IgD-negative memory B cell (primary cell): ENCODE measurements around the gene RSL24D1. TPM values are rescaled to one million over a fixed set of nuclear protein-coding genes. Genes with fewer than 3 reads are reported as not detected.
"Not testable (repeated sequence)": the region's sequence is repeated elsewhere in the genome, so short reads cannot be mapped to it uniquely, and the experiment has no call there.

ENCODE experiments used
- H3K27ac Mint-ChIP-seq, 3 donors: one replicate each; pipeline ENCODE4 v1.8.0; 2020 to 2022; ENCODE audit warnings: mild to moderate bottlenecking in 3 of 3, mixed read lengths in 3 of 3, moderate library complexity in 1 of 3
- H3K27me3 Mint-ChIP-seq: one replicate; pipeline ENCODE4 v1.8.0; 2021; ENCODE audit warnings: mixed read lengths
- H3K36me3 Mint-ChIP-seq: one replicate; pipeline ENCODE4 v1.8.0; 2020; ENCODE audit warnings: mild to moderate bottlenecking, mixed read lengths
- H3K4me1 Mint-ChIP-seq, 3 donors: one replicate each; pipeline ENCODE4 v1.8.0; 2020 to 2022; ENCODE audit warnings: mixed read lengths in 3 of 3, mild to moderate bottlenecking in 1 of 3
- H3K4me3 Mint-ChIP-seq, 4 donors: one replicate each; pipeline ENCODE4 v1.8.0; 2020 to 2022; ENCODE audit warnings: mild to moderate bottlenecking in 4 of 4, mixed read lengths in 4 of 4, moderate library complexity in 3 of 4
- H3K9me3 Mint-ChIP-seq, 3 donors: one replicate each; pipeline ENCODE4 v1.8.0; 2020 to 2021; ENCODE audit warnings: mixed read lengths in 3 of 3, mild to moderate bottlenecking in 1 of 3
- polyA plus RNA-seq: library from polyadenylated mRNA; unstranded; fragments of 300-500 nt; fragmentation: Illumina TruSeq; gene quantifications from one replicate; pipeline ENCODE4 v1.2.3, GENCODE V29; 2021

The RSL24D1 gene
- polyA plus RNA-seq, 1 donor from 2014 or later, result 93.3 TPM

DNA sequence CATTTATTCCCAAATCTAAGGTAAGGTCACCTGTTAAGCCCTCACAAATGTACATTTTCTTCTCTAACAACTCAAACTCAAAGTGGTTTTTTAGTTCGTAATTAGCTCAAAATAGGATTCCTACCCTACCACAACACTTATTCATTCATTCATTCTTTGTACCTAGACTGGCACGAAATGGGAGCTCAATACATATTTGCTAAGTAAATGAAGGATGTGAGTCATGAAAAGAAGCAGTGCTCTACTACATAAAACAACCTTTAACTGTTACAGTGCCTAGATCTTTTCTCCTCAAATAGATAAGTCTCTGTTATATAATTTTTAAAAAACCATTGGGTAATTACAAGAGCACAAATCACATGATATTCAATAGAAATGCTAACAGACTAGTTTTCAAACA is 13.1 kb downstream of the RSL24D1 start:
- Mint-ChIP-seq H3K36me3 (peaks cover 20% of the 10 kb centered on the region), H3K4me3 (peak overlapping the region in 1 of 4 donors; percentile 43), H3K4me1 (peaks cover 11 to 16% (median 14%) of the 10 kb centered on the region in 3 donors), H3K27ac (no peak overlapping the region), H3K27me3 (no peaks in the 10 kb centered on the region), H3K9me3 (no peaks in the 10 kb centered on the region)

DNA sequence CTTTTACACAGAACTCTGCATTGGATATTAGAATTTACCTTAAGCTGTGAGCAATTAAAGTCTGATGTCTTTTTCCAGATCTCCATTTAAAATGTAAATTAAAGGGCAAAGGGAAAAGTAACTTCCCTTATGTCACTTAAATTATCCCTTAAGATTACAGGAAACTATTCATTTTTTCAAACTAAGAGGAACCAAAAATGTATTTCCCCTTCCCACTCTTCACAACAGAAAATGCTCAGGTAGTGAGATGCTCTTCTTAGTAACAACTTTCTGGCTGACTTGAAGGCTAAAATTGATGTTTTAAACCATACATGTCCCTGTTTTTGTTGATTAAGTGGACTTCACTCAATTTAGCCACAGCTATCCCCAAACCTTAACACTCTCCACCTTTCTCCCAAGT is 17.6 kb downstream of the RSL24D1 start:
- Mint-ChIP-seq H3K4me1 (peaks cover under 1 to 4% (median 2%) of the 10 kb centered on the region in 3 donors), H3K36me3 (peaks cover 22% of the 10 kb centered on the region), H3K27ac (no peak overlapping the region), H3K4me3 (no peak overlapping the region), H3K9me3 (no peaks in the 10 kb centered on the region), H3K27me3 (no peaks in the 10 kb centered on the region)

DNA sequence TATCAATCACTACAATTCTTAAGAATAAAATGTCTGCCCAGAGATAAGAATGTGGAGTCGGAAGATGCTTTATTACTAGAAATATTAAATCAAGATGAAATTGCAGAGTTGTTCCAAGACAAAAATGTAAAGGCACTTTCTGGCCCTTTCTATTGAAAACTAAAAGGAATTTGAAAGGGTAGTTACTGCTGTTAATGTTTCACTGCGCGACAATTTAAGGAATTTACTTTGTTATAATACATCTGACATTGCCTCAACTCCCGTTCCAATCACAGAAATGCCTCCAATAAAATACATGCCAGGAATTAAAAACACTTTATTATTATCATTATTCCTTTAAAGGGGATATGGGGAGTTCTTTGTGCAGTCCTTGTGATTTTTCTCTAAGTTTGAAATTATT is 26.4 kb downstream of the RSL24D1 start:
- Mint-ChIP-seq H3K4me3 (no peak overlapping the region), H3K27me3 (no peaks in the 10 kb centered on the region), H3K9me3 (no peaks in the 10 kb centered on the region), H3K36me3 (peaks cover 5% of the 10 kb centered on the region), H3K4me1 (peaks cover 0 to 1% (median 0%) of the 10 kb centered on the region in 3 donors), H3K27ac (no peak overlapping the region)

DNA sequence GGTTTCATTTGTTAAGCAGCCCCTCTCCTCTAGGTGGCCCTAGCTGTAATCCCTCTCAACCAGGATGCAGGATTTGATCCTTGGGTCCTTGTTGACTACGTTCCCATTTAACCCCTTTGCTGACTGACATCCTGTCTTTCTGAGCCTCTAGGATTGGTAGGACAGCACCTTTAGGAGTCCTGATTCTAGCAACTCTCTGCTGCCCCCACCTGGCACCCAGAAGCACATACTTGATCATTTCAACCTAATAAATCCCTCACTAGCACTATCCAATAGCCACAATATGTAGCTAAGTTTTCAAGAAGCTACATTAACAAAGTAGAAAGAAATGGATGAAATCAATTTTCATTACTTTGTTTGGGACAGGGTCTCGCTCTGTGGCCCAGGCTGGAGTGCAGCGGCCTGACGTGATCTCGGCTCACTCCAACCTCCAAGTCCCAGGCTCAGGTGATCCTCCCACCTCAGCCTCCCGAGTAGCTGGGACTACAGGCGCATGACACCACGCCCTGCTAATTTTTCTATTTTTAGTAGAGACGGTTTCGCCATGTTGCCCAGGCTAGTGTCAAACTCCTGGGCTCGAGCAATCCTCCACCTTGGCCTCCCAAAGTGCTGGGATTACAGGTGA is 28.3 kb downstream of the RSL24D1 start:
- Mint-ChIP-seq H3K4me3 (no peak overlapping the region), H3K27me3 (no peaks in the 10 kb centered on the region), H3K4me1 (peaks cover 0 to 1% (median 0%) of the 10 kb centered on the region in 3 donors), H3K36me3 (no peaks in the 10 kb centered on the region), H3K9me3 (no peaks in the 10 kb centered on the region), H3K27ac (peak overlapping the region in 1 of 3 donors; percentile 81)

DNA sequence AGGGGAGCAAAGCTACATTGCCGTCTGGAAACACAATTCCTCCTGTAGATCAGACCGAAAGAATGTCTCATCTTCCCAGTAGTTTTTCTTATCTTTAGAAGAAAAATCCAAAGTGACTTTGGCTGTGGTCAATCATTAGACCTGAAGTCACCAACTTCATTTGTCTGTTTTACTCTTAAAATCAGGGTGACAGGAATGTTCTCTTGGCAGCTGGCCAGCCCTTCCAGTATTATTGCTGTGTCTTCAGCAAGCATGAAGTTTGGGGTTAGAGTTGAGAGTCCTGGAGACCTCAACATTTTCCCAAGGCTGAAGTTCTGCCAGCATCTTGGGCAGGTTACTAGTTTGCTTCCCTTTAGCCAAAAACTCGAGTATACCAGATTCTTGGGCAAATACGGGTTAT is 32.5 kb downstream of the RSL24D1 start:
- Mint-ChIP-seq H3K4me1 (peaks cover 0 to 1% (median 0%) of the 10 kb centered on the region in 3 donors), H3K27me3 (no peaks in the 10 kb centered on the region), H3K36me3 (peaks cover 2% of the 10 kb centered on the region), H3K27ac (no peak overlapping the region), H3K9me3 (no peaks in the 10 kb centered on the region), H3K4me3 (no peak overlapping the region)

DNA sequence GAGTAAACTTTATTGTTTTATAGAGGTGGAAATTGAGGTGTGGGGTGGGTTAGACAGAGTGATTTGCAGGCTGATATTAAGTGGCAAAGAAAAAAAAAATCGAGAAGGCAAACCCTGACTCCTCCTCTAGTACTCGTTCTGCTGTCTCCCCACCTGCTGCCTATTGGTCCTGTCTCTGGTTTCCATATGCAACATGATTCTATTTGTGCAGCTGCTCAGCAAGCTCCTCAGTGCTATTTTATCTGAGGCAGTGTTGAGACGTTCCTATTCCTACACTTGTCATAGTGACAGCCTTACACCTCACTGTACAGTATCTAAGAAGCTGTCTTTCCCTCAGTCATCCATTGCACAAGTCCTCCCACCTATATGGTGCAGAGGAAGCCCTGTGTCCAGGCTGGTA is 45.1 kb downstream of the RSL24D1 start:
- Mint-ChIP-seq H3K27me3 (no peaks in the 10 kb centered on the region), H3K27ac (no peak overlapping the region), H3K36me3 (peaks cover 2% of the 10 kb centered on the region), H3K4me3 (no peak overlapping the region), H3K9me3 (peaks cover 0 to 2% (median 0%) of the 10 kb centered on the region in 3 donors), H3K4me1 (no peaks in the 10 kb centered on the region)

DNA sequence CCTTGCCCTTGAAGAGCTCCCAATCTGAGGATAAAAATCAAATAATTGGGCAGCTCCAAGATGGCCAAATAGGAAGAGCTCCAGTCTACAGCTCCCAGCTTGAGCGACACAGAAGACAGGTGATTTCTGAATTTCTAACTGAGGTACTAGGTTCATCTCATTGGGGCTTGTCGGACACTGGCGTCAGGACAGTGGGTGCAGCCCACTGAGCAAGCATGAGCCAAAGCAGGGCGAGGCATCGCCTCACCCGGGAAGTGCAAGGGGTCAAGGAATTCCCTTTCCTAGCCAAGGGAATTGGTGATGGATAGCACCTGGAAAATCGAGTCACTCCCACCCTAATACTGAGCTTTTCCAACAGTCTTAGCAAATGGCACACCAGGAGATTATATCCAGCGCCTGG is 53.6 kb downstream of the RSL24D1 start:
- peaks cover 5 to 14% (median 9%) of the 10 kb centered on the region in 3 donors for H3K9me3 Mint-ChIP-seq
- not testable (repeated sequence) for H3K27ac Mint-ChIP-seq, H3K36me3 Mint-ChIP-seq, H3K27me3 Mint-ChIP-seq, H3K4me1 Mint-ChIP-seq, H3K4me3 Mint-ChIP-seq

DNA sequence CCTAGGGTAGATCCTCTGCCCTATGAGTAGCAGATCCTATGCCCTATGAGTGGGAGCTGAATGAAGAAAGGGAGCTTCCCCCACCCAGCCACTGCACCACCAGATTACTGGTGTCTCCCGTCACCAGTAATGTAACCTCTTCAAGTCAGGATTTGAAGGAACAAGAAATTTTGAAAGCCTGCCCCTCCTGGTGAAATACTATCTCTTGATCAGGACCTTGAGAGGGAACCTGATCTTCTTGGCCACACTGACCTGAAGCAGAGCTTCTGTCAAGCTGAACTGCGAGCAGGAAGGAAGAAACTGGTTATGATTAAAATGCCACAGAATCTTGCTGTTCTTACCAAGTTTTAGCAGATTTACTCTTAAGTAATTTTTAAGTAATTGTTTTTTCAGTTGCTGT is 62.8 kb downstream of the RSL24D1 start:
- peaks cover 2% of the 10 kb centered on the region for H3K36me3 Mint-ChIP-seq
- no peak overlapping the region for H3K4me3 Mint-ChIP-seq
- H3K27ac Mint-ChIP-seq, result no peak overlapping the region
- no peaks in the 10 kb centered on the region for H3K4me1 Mint-ChIP-seq
- peaks cover 2 to 28% (median 6%) of the 10 kb centered on the region in 3 donors for H3K9me3 Mint-ChIP-seq
- H3K27me3 Mint-ChIP-seq, result no peaks in the 10 kb centered on the region

DNA sequence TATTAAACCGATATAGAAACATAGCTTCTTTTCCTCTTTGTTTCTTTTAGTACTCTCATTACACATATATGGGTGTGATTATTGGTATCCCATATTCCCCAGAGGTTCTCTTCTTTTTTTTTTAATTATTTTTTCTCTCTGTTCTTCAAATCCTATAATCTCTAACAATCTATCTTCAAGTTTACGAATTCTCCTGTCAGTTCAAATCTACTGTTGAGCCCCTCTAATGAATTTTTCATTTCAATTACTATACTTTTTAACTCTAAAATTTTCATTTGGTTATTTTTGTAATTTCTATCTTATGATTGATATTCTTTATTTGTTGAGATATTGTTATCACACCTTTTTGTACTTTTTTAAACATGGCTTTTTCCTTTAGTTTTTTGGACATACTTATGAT is 64.1 kb downstream of the RSL24D1 start:
- peaks cover 2% of the 10 kb centered on the region for H3K36me3 Mint-ChIP-seq
- no peak overlapping the region for H3K4me3 Mint-ChIP-seq
- no peaks in the 10 kb centered on the region for H3K4me1 Mint-ChIP-seq
- H3K27me3 Mint-ChIP-seq, result no peaks in the 10 kb centered on the region
- H3K9me3 Mint-ChIP-seq, result peaks cover 2 to 24% (median 6%) of the 10 kb centered on the region in 3 donors
- H3K27ac Mint-ChIP-seq, result no peak overlapping the region

Other genes with a start within 250 kb of the RSL24D1 start
- gene RAB27A, start 92.9 kb upstream of the RSL24D1 start, polyA plus RNA-seq, result 15.3 TPM
- 36.0 TPM for gene PIGBOS1, start 122.2 kb upstream of the RSL24D1 start, polyA plus RNA-seq
- 26.1 TPM for gene PIGB, start 122.3 kb upstream of the RSL24D1 start, polyA plus RNA-seq
- gene CCPG1, start 211.4 kb upstream of the RSL24D1 start, polyA plus RNA-seq, result 32.6 TPM
- gene PIERCE2, start 211.6 kb upstream of the RSL24D1 start, polyA plus RNA-seq, result 2.2 TPM